GM21423 (cell line): Measurements from ENCODE around the gene TEX51.

Source experiments
- ATAC-seq: cut with Tn5 transposase; IDR thresholded peaks from one replicate; pipeline ENCODE4 v1.9.1; 2021; ENCODE audit warnings: mild to moderate bottlenecking, moderate library complexity; ENCODE audit not compliant: unreplicated experiment

TEX51 gene

DNA sequence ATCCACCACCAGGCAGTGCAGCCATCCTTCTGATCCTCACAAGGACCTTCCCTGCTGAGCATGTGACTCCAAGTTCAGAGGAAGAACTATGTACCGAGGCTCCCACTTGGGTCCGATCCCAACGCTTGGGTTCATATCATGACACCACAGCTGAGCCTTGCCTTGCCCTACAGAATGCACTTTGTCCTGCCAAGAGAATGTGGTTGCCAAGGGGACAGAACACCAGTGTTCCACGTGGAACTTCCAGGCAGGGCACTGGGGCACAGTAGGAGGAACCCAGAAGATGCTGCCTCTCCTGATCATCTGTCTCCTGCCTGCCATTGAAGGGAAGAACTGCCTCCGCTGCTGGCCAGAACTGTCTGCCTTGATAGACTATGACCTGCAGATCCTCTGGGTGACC, at the start of gene TEX51:
TEX51 (plus strand) TSS at position 255 of the 400 bp plus-strand sequence; CDS start at position 284, 29 bp downstream.
- no peak for ATAC-seq

DNA sequence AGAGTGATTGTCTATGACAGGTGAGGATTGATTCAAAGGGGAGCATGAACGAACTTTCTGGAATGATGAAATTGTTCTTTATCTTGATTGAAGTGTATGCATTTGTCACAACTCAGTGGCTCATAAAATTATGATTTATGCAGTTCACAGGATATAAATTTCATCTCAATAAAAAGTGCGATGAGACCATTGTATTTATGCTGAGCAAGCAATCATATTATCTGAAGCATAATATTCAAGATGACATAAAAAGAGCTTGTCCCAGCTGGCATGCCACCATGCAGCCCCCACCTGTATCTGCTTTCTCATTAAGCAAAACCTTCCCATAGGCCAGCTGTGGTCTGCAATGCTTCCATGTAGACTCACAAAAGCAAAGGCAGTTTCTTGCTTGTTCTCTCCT, 49.6 kb upstream of the TEX51 start:
- ATAC-seq = no peak

DNA sequence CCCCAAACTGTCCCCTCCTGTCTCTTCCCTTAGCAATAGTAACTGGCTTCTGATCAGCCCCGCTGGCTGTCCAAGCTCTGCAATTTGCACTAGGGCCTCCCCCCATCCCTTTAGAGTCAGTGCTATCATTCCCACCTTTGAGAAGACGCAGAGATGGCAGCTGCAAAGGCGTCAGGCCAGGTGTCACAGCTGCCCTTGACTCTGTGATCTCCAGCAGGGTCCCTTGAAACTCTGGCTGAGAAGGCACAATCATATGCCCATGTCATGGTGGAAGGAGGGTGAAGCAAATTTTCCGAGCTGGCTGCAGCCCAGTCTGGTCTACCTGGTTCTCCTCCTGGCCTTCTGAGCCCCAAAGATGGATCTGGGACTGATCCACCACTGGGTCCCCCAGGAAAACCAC, 49.2 kb upstream of the TEX51 start:
- ATAC-seq = no peak

GRCh38 chr2:126849991-126850535, 48.6 kb upstream of the TEX51 start:
- ATAC-seq = no peak

- no peak for ATAC-seq
Measured at GRCh38 chr2:126850940-126851339, 47.8 kb upstream of the TEX51 start.

DNA sequence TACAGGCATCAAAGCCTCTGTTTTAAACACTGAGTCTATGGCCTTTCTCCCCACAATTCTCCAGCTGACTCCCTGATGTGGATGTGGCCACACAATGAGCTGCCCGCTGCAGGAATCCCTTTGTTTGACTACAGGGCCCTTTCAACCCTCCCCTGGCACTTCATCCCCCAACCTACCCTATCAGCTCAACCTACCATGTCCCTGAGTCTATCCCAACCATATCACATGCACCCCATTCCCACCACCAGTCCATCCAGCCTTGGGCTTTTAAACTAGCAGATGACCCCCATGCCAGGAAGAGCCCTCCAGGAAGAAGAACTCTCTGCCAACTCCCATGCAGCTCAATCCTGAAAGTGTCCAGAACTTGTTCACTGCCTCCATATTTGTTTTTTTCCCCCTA, 46.9 kb upstream of the TEX51 start:
- no peak for ATAC-seq

DNA sequence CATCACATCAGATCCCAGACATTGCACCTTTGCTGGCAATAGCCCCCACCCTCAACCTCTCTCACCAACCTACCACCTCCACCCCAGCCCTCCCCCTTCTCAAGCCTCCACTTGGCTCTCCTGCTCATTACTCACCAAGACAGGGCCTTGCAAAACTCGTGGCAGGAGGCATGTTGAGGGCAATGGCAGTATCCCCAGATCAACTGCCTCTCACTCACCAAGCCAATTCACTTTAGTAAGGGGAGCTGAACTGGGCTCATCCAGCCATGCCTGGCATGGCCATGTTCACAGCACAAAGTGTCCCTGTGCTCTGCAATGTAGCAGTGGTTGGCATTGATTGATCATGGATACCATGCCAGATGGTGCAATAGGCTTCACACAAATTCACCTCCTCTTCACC, 46.3 kb upstream of the TEX51 start:
- no peak for ATAC-seq

DNA sequence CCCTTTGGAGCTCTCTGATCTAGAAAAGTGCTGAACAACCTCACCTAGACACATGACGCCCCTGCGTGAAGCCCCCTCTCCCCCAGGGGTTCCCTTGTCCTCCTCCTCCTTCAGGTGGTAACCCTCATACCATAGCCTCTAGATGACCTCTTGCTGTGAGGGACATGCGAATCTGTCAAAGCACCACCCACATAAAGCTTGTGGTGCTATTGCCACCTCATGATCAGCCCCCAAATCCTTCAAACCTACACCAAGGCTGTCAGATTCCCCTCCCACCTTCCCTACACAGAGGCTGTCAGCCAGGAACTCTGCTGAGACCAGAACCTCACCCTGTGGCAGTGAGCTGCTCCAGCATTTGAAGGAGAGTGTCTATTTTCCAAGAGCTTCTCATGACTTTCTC, 43.1 kb upstream of the TEX51 start:
- ATAC-seq = no peak

DNA sequence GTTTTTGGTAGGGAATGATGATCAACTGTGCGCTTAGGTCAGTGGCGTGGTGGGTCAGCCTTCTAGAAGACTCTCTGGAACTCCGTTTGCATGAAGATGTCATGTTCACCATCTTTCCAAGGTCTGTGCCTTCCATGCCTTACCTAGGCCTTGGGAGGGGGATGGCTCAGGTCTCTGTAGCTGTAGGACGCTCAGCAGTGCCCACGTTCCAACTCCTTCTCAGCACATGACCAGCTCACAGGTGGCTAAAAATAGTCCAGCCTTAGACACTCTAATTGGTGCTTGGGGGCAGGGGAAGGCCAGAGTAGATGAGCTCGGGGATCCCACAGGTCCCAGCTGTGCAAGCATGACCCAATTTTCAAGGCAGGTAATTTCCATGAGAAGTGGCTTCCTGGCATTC, 42.3 kb upstream of the TEX51 start:
- ATAC-seq = no peak

- no peak for ATAC-seq
Measured at GRCh38 chr2:126857502-126857901, 41.2 kb upstream of the TEX51 start.

GRCh38 chr2:126858013-126858412, 40.7 kb upstream of the TEX51 start:
- no peak for ATAC-seq

- ATAC-seq = no peak
Measured at GRCh38 chr2:126858436-126858835, 40.3 kb upstream of the TEX51 start.

- no peak for ATAC-seq
Measured at GRCh38 chr2:126858991-126859390, 39.7 kb upstream of the TEX51 start.

GRCh38 chr2:126859631-126860030, 39.1 kb upstream of the TEX51 start:
- no peak for ATAC-seq

DNA sequence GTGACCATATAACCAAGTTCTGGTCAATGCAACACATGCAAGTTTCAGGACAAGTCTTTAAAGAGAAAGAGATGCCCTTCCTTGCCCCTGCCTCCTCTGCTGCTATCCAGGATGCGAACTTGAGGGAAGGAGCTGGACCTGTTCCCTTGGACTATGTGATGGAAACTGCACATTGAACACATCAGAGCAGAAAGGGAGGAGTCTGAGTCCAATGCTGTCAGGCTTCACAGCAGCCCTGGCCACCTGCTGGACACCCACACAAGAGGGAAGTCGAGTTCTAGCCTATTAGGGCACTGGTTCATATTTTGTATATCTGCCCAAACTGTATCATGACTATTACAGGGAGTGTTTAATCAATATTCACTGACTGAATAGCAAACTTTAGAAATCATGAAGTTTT, 38.3 kb upstream of the TEX51 start:
- ATAC-seq = no peak

DNA sequence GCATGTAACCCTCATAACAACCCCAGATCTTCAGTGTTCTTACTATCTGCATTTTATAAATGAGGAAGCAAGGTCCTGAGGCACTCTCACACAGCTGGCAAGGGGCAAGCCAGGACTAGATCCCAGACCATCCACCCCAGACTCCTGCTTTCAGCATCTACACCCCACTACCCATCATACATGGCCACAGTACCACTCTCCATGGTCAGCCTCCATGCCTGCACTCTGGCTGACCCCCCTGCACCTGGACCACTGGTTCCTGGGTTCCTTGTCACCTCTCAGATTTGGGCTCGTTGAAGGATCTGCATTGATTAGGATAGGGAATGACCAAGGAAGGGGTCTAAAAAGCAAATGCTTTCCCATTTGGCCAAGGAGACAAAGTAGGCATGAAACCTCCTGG, 36.0 kb upstream of the TEX51 start:
- no peak for ATAC-seq

DNA sequence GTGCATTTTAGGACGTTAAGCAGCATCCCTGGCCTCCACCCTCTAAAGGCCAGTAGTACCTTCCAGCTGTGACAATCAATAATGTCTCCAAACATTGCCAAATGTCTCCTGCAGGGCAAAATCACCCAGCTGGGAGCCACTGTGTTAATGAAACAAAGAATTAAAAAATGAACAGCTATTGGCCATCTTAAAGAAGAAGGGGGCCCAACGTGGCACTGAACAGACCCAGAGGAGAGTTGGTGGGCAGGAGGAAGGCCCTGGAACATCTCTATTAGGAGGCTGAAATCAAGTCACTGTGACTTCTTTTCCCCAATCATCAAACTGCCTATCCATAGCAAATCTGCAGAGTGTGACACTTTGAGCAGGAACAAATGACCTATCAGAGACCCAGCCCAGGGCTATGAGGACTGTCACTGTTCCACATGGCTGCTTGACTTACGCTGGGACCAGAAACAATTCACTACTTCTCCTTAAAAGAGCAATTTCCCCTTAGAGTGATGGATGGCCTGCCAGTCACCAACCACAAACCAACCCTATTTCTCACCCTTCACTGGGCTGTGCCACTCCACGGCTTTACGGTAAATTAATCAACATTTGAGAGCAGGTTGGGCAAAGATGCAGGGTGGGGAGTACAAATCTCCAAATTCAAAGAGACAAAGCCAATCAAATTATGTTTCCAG, 35.2 kb upstream of the TEX51 start:
- no peak for ATAC-seq

- no peak for ATAC-seq
Measured at GRCh38 chr2:126864861-126865260, 33.8 kb upstream of the TEX51 start.

DNA sequence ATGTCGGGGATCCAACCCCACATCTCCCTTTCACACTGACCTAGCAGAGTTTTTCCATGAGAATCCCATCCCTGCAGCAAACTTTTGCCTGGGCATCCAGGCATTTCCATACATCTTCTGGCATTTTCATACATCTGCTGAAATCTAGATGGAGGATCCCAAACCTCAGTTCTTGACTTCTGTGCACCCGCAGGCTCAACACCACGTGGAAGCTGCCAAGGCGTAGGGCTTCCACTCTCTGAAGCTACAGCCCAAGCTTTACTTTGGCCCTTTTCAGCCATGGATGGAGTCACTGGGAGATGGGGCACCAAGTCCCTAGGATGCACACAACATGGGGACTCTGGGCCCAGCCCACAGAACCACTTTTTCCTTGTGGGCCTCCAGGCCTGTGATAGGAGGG, 32.2 kb upstream of the TEX51 start:
- ATAC-seq = no peak

DNA sequence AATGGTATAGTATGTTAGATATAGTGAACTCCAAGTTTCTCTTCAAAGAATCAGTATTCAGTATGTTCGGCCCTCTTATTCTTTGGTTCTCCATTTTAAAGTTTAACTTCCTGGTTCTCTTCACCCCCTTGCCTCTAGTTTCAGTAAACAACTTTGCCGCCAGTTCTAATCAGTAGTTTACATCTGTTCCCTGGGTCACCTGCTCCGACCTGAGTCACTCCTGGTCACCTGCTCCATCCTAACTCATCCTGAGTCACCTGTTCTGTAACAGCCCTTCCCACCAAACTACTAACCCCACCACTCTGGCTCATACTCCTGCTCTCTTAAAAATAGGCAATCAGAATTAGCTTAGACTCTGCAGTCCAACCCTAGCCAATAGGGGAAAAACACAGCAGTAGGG, 23.7 kb upstream of the TEX51 start:
- no peak for ATAC-seq

DNA sequence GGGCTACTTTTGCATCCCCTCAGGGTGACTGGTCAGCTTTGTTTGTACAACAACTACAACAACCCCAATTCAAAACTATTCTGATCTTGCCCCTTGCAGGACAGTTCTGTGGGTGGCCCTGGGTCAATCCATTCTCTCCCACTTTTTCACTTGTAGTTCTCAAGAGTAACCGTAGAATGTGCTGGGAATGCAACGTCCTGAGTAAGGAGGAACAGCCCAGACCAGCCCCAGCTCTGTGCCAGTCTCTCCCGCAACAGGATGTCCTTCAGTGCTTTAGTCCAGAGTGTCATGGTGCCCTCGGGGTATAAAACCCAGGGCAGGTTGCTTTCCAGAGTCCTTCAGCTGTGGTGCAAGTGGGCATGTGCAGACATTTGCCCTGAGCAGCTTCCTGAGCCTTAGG, 22.1 kb upstream of the TEX51 start:
- no peak for ATAC-seq

DNA sequence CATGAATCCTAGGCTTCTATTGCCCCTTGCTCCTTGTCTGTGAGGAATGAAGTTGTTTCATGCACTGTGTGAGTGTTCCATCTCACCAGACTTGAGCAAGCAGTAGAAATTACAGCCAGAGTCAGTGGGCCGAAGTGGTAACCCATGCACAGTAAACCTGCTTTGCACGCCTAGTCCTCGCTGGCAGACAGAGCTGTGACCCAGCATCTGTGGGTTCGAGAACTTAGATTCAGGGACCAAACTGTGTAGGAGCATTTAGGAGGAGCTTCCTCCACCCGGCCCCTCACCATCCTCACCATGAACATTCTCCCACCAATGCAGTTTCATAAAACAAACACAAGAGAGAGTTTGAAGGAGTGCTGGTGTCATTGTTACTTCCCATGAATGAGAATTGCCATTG, 21.6 kb upstream of the TEX51 start:
- no peak for ATAC-seq
